ENCODE measurements around the gene SART1. TPM values are rescaled to one million over a fixed set of nuclear protein-coding genes. Genes with fewer than 3 reads are reported as not detected.
A peak's percentile ranks its signal among the peaks of the same experiment; 100 is the strongest.
"Not testable (repeated sequence)": the region's sequence is repeated elsewhere in the genome, so short reads cannot be mapped to it uniquely, and the experiment has no call there.

Gene SART1
- total RNA-seq, 1 donor = 22.4 TPM

DNA sequence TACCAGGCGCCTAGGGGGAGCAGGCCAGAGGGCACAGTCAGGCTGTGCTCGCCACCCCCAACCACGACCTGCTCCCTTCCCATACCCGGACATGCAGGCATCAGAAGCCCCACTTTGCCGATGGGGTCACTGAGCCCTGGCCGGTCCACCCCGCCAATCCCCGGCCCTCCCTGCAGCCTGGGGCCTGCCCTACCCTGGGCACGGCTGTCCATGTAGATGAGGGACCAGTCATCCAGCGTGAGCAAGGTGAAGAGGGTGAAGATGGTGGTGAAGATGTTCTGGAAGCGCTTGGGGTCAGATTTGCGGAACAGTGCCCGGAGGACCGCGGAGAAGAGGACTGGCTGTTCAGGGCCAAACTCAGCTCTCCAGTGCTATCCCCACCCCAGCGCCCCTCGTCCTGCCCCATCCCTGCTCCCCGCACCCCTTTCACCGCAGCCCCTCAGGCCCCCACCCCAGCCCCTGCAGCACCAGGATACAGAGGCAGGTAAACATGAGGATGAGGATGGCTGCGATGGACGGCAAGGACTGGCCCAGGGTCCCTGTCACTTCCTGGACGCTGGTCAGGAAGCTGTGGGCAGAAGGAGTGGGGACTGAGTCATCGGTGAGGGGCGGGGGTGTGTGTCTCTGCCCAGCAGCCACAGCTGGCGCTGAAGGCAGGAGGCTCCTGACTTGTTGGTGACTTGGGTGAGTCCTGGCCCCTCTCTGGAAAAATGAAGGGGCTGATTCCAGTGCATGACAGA lies 59.3 kb downstream of the SART1 start:
- TF ChIP-seq CTCF (IDR thresholded peaks at IDR 0.05; ENCODE audit: extremely low read depth, low read depth, low read length) = no peak
- H3K4me2 ChIP-seq (ENCODE audit: insufficient read depth, low read length) = peak overlapping the region; percentile 32
- no peaks in the 10 kb centered on the region for H3K9me3 ChIP-seq (ENCODE audit: low read depth, low read length)
- peak overlapping the region; percentile 23 for H3K27ac ChIP-seq (ENCODE audit: low read depth, low read length)
- peak overlapping the region; percentile 5 for H3K4me3 ChIP-seq (ENCODE audit: insufficient read depth, low read length)
- no peaks in the 10 kb centered on the region for H3K79me2 ChIP-seq (ENCODE audit: insufficient read depth, low read length)
- H4K20me1 ChIP-seq (ENCODE audit: insufficient read depth, low read length) = no peaks in the 10 kb centered on the region
- H3K4me1 ChIP-seq (ENCODE audit: insufficient read depth, low read length) = peaks cover 24% of the 10 kb centered on the region
- peak; percentile 97 for DNase-seq (ENCODE audit: insufficient read length, low spot score, missing footprints)
- H3K27me3 ChIP-seq (ENCODE audit: insufficient read depth, low read length) = no peaks in the 10 kb centered on the region
- H3K36me3 ChIP-seq (ENCODE audit: insufficient read depth, low read length) = no peaks in the 10 kb centered on the region
- H2AFZ ChIP-seq (ENCODE audit: low read length) = peak overlapping the region; percentile 29

- Histone ChIP-seq H4K20me1 (ENCODE audit: insufficient read depth, low read length) (no peaks in the 10 kb centered on the region), H3K27ac (ENCODE audit: low read depth, low read length) (no peak overlapping the region), H3K36me3 (ENCODE audit: insufficient read depth, low read length) (no peaks in the 10 kb centered on the region), H2AFZ (ENCODE audit: low read length) (peak overlapping the region; percentile 95), H3K9me3 (ENCODE audit: low read depth, low read length) (no peaks in the 10 kb centered on the region), H3K4me2 (ENCODE audit: insufficient read depth, low read length) (peak overlapping the region; percentile 90), H3K4me3 (ENCODE audit: insufficient read depth, low read length) (peak overlapping the region; percentile 68), H3K27me3 (ENCODE audit: insufficient read depth, low read length) (no peaks in the 10 kb centered on the region), H3K79me2 (ENCODE audit: insufficient read depth, low read length) (no peaks in the 10 kb centered on the region), H3K4me1 (ENCODE audit: insufficient read depth, low read length) (peaks cover 17% of the 10 kb centered on the region)
- TF ChIP-seq CTCF (IDR thresholded peaks at IDR 0.05; ENCODE audit: extremely low read depth, low read depth, low read length) = peak; percentile 78
- peak; percentile 98 for DNase-seq (ENCODE audit: insufficient read length, low spot score, missing footprints)
Measured at GRCh38 chr11:66022401-66023185, 61.1 kb downstream of the SART1 start.

DNA sequence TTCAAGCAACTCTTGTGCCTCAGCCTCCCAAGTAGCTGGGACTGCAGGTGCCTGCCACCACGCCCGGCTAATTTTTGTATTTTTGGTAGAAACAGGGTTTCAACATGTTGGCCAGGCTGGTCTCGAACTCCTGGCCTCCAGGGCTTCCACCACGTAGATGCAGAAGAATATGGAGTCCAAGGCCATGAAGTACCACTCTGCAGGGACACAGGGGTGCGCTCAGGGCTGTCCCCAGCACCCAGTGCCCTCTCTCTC lies 61.6 kb downstream of the SART1 start:
- DNase-seq (ENCODE audit: insufficient read length, low spot score, missing footprints); H3K27ac ChIP-seq (ENCODE audit: low read depth, low read length); H4K20me1 ChIP-seq (ENCODE audit: insufficient read depth, low read length); H3K4me2 ChIP-seq (ENCODE audit: insufficient read depth, low read length); H3K9me3 ChIP-seq (ENCODE audit: low read depth, low read length); H3K4me3 ChIP-seq (ENCODE audit: insufficient read depth, low read length); H3K79me2 ChIP-seq (ENCODE audit: insufficient read depth, low read length); H3K27me3 ChIP-seq (ENCODE audit: insufficient read depth, low read length); H3K36me3 ChIP-seq (ENCODE audit: insufficient read depth, low read length); H2AFZ ChIP-seq (ENCODE audit: low read length): not testable (repeated sequence)
- H3K4me1 ChIP-seq (ENCODE audit: insufficient read depth, low read length) = peaks cover 17% of the 10 kb centered on the region

GRCh38 chr11:66026017-66026529 lies 64.5 kb downstream of the SART1 start, which contains the start of gene CATSPER1:
Gene CATSPER1, minus strand, starts transcription at chr11:66026479. Its CDS starts 100 bp downstream, at chr11:66026379.
- no peaks in the 10 kb centered on the region for H3K36me3 ChIP-seq (ENCODE audit: insufficient read depth, low read length)
- H2AFZ ChIP-seq (ENCODE audit: low read length) = no peak within 1 kb of the TSS
- peak; percentile 60 for DNase-seq (ENCODE audit: insufficient read length, low spot score, missing footprints)
- H3K27ac ChIP-seq (ENCODE audit: low read depth, low read length) = no peak within 1 kb of the TSS
- no peak within 1 kb of the TSS for H3K4me2 ChIP-seq (ENCODE audit: insufficient read depth, low read length)
- H4K20me1 ChIP-seq (ENCODE audit: insufficient read depth, low read length) = no peaks in the 10 kb centered on the region
- H3K79me2 ChIP-seq (ENCODE audit: insufficient read depth, low read length) = no peaks in the 10 kb centered on the region
- TF ChIP-seq CTCF (IDR thresholded peaks at IDR 0.05; ENCODE audit: extremely low read depth, low read depth, low read length) = no peak
- no peak within 1 kb of the TSS for H3K4me3 ChIP-seq (ENCODE audit: insufficient read depth, low read length)
- no peaks in the 10 kb centered on the region for H3K9me3 ChIP-seq (ENCODE audit: low read depth, low read length)
- H3K4me1 ChIP-seq (ENCODE audit: insufficient read depth, low read length) = peaks cover 10% of the 10 kb centered on the region
- H3K27me3 ChIP-seq (ENCODE audit: insufficient read depth, low read length) = no peaks in the 10 kb centered on the region

Other genes starting within 250 kb of the SART1 start
- 37.4 and 44.2 TPM in 2 replicates for gene KAT5, start 249.5 kb upstream of the SART1 start, total RNA-seq
- gene RNASEH2C, start 240.9 kb upstream of the SART1 start, total RNA-seq = 27.4 and 27.9 TPM in 2 replicates
- gene AP5B1, start 180.8 kb upstream of the SART1 start, total RNA-seq = 15.3 and 18.1 TPM in 2 replicates
- not detected in 2 replicates for gene OVOL1, start 174.7 kb upstream of the SART1 start, total RNA-seq
- 1.1 and 1.5 TPM in 2 replicates for gene SNX32, start 127.8 kb upstream of the SART1 start, total RNA-seq
- gene CFL1, start 103.6 kb upstream of the SART1 start, total RNA-seq = 607 and 704 TPM in 2 replicates
- gene MUS81, start 101.3 kb upstream of the SART1 start, total RNA-seq = 50.1 and 53.6 TPM in 2 replicates
- 81.6 and 94.8 TPM in 2 replicates for gene EFEMP2, start 88.9 kb upstream of the SART1 start, total RNA-seq
- gene CTSW, start 81.9 kb upstream of the SART1 start, total RNA-seq = not detected in 2 replicates
- 129 and 151 TPM in 2 replicates for gene FIBP, start 73.3 kb upstream of the SART1 start, total RNA-seq
- gene CCDC85B, start 71.1 kb upstream of the SART1 start, total RNA-seq = 42.4 and 47.0 TPM in 2 replicates
- 13.0 and 13.8 TPM in 2 replicates for gene FOSL1, start 61.3 kb upstream of the SART1 start, total RNA-seq
- 30.9 and 32.9 TPM in 2 replicates for gene C11orf68, start 42.7 kb upstream of the SART1 start, total RNA-seq
- gene DRAP1, start 42.3 kb upstream of the SART1 start, total RNA-seq = 170 and 190 TPM in 2 replicates
- gene TSGA10IP, start 16.3 kb upstream of the SART1 start, total RNA-seq = not detected in 2 replicates
- 28.6 and 31.2 TPM in 2 replicates for gene EIF1AD, start 40.4 kb downstream of the SART1 start, total RNA-seq
- gene BANF1, start 40.8 kb downstream of the SART1 start, total RNA-seq = 14.5 and 14.7 TPM in 2 replicates
- 1.8 and 2.9 TPM in 2 replicates for gene CST6, start 50.3 kb downstream of the SART1 start, total RNA-seq
- gene CATSPER1, start 64.7 kb downstream of the SART1 start, total RNA-seq = not detected in 2 replicates
- not detected in 2 replicates for gene GAL3ST3, start 87.4 kb downstream of the SART1 start, total RNA-seq
- gene SF3B2, start 90.6 kb downstream of the SART1 start, total RNA-seq = 131 and 164 TPM in 2 replicates
- gene PACS1, start 108.5 kb downstream of the SART1 start, total RNA-seq = 38.0 and 39.8 TPM in 2 replicates